Activated CD4-positive, CD25-positive, alpha-beta regulatory T cell (primary cell): ENCODE results near the gene SLC43A1.

ENCODE experiments used
- DNase-seq, 4 experiments: peaks; one replicate each; lab custom pipeline; 2025; lab: John Stamatoyannopoulos, UW

The SLC43A1 gene

DNA sequence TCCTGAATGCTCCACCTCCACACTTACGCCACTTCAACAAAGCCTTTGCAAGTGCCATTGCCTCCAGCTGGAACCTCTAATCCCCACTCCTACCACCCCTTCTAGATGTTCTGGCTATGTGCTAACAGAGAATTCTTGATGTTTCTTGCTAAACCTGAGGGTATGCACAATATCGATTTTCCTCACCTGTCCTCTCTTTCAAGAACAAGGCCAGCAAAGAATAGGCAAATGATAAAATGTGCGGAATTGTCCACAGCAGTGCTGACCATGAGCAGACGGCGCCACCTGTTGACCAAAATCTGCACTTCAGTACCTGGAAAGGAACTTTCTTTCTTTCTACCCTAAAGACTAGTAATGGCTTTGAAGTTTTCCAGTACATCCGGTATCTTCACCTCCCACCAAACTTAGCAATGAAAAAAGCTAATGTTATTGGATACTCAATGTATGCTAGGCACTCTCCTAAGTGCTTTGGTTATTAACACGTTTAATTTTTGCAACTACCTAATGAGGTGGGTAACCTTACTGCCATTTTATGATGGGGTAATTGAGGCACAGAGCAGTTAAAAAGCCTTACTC is 11.6 kb upstream of the SLC43A1 start:
- peak; percentile 39 to 54 (median 52) for DNase-seq

DNA sequence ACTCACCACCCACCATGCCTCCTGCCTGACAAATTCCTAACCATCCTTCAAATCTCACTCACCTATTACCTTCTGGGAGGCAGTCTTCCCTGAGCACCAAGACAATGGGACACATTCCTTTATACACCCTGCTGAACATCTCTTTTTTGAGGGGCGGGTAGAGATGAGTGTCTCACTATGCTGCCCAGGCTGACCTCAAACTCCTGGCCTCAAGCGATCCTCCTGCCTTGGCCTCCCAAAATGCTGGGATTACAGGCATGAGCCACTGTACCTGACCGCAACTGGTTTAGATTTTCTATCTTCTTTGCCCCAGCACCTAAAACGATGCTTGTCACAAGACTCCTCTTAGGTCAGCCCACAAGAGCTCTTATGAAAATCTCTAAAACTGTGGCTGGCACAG is 7.9 kb upstream of the SLC43A1 start:
- DNase-seq = no peak

DNA sequence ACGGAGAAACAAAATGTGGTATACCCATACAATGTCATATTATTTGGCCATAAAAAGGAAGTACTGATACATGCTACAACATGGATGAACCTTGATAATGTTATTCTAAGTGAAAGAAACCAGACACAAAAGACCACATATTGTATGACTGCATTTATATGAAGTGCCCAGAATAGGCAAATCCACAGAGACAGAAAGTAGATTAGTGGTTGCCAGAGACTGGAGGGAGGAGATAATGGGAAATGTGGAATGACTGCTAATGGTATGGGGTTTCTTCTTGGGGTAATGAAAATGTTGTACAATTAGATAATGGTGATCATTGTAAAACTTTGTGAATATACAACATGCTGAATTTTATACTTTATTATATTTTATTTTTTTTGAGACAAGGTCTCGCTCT is 5.6 kb upstream of the SLC43A1 start:
- DNase-seq = no peak

DNA sequence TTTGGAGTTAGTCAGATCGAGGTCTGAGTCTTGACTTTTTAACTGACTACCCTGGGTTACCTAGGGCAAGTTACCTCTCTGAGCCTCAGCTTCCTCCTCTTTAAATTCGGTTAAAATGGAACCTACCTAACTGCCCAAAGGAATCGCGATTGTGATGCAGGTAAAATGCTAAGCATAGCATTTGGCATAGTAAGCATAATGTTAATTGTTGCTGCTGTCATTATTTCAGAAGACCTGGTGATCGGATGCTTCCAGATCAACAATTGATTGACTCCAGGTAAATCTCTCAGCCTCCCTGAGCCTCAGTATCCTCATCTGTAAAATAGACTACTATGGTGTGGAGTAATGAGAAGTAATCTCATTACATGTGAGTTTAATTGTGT is 550 bp upstream of the SLC43A1 start:
- DNase-seq = no peak

DNA sequence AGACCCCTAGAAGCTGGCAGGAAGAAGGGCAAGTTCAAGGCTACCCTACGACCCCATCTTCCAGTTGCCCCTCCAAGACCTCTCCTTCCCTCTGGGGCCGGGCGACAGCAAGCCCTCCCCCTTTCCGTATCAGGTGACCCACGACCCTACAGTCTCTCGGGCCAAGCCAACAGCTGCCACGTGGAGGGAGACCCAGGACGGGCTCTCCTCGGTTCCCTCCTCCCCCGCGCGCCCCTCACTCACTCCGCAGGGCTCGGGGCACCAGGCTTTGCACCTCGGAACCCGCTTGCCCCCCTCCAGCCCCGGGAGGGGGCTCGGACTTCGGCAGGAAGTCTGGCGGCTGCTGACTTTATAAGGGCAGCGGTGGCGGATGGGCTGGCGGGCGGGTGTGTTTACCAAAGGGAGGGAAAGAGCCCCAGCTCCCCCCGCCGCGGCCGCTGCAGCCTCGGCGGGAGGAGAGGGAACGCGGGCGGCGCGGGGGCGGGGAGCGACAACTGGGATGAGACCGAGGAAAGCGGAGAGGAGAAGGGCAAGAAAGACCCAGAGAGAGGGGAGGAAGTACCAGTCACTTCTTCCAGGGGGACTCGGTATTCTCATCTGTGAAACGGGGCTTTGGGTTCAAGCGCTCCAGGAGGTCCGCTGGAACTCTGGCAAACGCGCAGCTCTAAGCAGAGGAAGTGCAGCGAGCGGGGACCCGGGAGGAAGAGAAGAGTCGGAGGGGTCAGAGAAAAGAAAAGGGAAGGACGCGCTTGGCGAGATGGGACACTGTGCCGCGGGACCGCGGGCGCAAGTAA is 767 bp downstream of the SLC43A1 start:
- peak in 3 of 4 experiments; percentile 15 to 42 (median 19) for DNase-seq

DNA sequence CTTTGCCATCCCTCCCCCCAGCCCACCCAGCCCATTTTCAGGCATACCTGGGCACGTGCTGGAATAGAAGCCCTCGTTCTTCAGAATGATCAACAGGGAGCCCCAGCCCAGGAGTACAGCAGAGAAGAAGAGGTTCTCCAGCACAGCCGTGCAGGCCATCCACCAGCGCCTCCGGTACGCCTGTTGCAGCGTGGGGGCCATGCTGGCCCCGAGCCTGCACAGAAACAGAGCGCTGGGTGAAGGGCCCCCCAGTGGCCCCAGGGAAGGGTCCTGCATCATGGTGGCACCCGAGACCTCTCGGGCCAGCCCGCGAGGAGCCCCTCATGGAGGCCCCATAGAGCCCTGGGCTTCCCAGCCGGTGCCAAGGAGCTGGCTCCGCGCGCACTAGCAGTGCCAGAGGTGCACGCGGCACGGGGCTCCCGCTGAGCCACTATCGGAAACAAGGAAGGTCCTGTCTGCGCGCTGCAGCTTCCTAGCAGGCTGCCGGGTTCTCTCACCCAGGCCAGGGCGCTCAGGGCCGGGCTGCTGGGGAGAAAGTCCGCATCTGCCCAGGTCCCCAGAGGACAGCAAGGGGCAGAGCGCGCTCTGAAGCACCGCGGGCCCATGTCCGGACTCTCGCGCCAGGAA is 1.5 kb downstream of the SLC43A1 start:
- peak in 2 of 4 experiments; percentile 3 to 15 for DNase-seq

DNA sequence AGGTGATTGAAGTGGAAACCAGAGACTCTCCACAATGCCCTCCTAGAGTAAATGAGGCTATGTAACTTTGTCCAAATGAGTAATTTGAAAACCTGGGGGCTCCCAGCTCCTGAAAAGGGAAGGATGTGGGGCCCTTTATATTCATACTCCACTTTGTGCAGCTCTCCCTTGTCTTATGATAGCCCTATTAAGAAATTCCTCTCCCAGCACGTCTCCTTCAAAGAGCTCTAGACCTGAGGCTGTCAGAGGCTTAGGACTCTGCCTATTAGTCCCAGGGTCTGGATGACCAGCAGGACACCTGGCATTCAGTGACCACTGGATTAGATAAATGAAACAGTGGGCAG is 2.1 kb downstream of the SLC43A1 start:
- no peak for DNase-seq

DNA sequence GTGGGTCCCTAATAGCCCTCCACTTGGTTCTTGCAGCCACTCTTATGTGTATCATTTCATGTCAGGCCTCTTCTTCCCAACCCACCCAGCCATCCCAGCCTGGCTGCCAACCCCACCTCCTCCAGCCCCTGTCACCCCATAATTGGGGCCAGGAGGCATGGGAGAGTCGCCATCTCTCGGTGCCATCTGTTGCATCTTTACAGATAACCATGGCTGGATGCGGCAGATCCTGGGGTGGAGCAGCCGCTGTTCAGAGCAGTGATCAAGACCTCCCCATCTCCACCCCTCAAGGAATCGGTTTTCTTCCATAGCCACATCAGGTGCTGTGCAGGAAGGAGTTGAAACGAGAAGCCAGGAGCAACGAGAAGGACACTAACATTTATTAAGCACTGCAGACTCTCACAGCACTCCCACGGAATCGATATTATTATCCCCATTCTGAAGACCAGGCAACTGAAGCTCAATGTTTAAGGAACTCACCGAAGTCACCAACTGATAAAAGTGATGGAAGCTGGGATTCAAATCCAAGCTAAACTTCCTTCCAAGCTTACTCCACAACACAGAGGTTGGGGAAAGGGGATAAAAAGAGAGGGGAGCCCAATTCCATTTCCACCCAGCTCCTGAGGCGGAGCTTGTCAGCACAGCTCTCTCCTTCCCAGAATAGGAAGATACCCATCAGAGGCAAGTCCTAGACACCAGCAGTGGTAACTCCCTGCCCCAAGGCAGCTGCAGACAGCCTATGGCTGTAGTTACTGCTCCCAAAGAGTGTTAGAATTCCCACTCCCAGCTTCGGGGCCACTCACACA is 2.7 kb downstream of the SLC43A1 start:
- DNase-seq = no peak

DNA sequence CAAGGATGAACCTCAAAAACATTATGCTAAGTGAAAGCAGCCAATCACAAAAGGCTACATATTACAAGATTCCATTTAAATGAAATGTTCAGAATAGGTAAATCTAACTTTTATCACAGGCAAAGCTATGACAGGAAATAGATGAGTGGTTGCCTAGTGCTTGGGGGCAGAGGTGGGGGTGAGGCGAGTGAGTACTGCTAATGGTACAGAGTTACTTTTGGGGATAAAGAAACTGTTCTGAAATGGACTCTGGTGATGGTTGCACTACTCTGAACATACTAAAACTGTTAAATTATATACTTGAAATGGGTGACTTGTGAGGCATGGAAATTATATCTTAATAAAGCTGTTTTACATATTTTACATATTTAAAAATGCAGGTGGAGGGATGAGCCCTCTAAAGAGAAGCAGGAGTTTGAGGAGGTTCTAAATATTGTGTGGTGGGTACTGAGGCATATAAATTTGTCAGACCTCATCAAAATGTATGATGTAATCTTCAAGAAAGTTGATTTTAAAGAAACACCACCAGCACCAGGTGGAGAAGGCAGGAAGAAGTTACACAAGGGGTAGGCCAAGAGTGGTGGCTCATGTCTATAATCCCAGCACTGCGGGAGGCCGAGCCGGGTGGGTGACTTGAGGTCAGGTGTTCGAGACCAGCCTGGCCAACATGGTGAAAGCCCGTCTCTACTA is 3.6 kb downstream of the SLC43A1 start:
- DNase-seq = no peak

DNA sequence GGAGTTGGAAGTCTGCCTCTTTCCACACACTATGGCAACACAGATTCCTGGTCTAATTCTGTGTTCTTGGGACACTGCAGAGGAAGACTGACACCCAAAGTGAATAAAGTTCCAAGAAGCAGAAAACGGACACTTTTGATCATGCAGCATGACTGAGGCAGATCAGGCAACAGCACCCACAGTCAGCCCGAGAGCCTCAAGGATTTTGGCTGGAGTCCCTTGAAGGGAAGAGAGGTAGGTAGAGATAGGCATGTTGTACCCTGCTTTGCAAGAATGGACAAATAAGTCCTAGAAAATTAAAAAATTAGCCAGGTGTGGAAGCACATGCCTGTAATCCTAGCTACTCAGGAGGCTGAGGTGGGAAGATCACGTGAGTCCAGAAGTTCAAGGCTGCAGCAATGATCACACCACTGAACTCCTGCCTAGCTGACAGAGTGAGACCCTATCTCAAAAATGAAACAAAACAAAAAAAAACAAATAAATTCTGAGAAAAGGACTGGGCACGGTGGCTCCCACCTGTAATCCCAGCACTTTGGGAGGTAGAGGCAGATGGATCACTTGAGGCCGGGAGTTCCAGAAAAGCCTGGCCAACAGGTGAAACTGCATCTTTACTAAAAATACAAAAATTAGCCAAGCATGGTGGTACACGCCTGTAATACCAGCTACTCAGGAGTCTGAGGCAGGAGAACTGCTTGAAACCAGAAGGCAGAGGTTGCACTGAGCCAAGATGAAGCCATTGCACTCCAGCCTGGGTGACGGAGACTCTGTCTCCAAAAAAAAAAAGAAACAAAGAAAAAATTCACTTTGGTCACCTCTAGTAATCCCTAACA is 6.9 kb downstream of the SLC43A1 start:
- DNase-seq = no peak

DNA sequence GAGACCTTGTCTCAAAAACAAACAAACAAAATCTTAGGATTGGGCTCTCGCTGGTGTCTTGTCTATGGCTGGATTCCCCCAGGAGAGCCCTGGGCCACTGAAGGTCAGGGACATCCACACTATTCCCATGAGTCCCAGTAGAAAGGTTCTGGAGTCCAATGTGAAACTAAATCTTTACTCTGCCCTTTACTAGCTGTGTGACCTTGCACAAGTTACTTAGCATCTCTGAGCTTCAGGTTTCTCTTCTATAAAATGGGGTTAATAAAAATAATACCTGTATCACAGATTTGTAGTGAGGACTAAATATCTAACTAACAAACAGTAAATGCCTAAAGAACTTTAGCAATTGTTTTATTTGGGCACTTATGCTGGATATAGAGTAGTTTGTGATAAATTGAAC is 9.0 kb downstream of the SLC43A1 start:
- no peak for DNase-seq

DNA sequence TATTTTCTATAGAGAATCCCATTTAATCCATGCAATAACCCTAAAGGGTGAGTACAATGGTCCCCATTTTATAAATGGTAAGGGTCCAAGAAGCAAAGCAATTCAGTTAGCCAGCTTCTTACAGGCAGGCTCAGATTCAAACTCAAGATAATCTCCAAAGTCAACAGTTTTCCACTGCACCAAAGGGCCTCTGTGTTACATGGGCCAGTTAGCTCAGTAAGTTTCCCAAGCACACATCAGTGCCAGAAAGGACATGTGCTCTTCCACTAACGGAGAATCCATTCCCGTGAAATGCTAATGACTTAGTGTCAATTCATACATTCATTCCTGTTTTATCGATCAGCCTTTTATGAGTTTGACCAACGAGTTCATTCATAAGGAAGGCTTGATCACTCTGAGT is 11.0 kb downstream of the SLC43A1 start:
- no peak for DNase-seq

DNA sequence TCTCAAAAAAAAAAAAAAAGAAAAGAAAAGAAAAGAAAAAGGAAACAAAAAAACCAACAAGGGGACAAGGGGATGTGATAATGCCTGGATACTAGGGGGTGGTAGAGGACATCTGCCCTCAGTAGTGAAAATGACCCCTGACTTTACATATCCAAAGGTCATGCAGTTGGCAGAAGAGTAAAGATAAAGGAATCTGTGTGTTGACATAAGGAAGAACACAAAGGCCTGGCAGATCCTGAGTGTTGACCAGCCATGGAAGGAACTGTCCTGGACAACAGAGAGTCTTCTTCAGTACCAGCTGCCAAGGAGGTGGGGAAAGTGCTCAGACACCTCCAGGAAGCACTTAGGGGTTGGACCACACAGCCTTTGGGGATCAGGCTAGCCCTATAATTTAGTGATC is 12.6 kb downstream of the SLC43A1 start:
- no peak for DNase-seq

DNA sequence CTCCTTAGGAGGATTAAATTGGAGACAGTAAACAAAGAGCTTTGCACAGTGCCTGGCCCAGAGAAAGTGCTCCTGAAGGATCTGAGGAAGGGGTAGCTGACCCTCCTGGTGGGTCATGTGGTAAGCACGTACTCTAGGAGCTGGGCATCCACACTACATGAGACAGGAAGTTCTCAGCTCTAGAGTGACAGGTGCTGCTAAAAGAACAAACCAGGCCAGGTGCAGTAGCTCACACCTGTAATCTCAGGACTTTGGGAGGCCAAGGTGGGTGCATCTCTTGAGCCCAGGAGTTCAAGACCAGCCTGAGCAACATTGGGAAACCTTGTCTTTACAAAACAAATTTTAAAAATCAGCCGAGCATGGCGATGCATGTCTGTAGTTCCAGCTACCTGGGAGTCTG is 13.1 kb downstream of the SLC43A1 start:
- no peak for DNase-seq

DNA sequence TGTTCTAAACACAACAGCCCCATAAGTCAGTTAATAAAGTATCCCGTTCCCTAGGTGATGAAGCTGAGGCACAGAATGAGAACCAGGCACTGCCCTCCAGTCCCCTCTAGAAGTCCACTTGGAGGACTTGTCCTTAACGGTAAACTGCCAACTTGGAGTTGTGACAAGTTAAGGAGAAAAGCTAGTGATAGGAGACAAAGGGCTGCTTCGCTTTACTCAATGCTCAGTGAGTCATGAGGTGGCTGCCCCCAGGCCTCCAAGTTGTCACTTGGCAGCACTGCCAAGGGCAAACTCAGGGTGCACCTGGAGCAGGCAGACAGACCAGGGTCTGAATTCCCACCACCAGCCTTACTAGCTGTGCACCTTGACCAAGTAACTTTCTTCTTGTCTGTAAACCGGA is 13.5 kb downstream of the SLC43A1 start:
- DNase-seq = no peak

DNA sequence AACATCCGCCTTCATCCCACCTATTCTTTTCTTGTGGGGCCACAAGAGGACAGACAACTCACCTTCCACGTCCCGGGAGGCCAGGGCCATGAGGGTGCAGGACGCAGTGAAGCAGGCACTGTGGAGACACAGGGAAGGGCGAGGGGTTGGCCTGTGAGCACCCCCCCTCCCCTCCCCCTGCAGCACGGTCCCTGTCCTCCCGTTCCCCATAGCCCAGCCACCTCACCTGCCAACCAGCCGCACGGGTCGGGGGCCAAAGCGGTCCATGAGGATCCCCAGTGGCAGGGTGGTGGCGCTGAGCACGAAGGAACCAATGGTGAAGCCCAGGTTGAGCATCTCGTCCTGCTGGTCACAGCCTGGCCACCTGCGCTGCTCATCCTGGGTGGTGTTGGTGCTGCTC is 14.6 kb downstream of the SLC43A1 start:
- DNase-seq = no peak

DNA sequence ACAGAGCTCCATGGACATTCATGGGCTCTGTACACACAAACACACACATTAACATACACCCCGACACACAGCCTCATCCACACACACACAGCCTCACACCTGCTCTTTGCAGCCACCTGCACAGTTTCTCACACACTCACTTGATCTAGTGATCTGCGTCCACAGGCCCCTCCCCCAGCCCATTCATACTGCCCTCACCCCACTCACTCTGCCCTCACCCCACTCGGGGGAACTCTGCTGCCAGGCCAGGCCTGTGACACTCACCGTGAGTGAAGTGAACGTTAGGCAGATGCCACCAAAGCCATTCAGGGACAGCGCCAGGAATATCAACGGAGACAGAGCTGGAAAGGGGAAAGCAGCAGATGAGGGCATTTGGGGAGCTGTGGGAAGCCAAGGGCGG is 15.0 kb downstream of the SLC43A1 start:
- DNase-seq = no peak

DNA sequence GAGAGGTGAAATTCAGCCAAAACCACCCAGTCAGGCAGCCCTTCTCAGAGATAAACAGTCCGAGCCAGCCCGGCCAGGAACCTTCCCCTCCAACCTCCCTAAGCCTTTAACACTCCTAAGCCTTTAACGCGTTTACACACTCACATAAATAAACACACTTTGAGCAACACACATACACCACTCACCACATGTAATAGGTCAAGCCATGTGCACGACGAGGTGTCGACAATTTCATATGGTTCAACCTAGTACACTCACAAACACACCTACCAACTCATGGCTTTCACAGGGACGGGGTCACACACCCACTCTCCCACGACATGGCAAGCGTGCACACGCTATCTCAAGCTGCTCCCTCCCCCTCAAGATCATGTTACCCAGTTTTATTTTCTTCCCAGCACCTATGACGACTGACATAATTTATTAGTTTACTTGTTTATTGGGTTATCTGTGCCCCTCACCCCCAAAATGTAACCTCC is 15.5 kb downstream of the SLC43A1 start:
- DNase-seq = no peak

DNA sequence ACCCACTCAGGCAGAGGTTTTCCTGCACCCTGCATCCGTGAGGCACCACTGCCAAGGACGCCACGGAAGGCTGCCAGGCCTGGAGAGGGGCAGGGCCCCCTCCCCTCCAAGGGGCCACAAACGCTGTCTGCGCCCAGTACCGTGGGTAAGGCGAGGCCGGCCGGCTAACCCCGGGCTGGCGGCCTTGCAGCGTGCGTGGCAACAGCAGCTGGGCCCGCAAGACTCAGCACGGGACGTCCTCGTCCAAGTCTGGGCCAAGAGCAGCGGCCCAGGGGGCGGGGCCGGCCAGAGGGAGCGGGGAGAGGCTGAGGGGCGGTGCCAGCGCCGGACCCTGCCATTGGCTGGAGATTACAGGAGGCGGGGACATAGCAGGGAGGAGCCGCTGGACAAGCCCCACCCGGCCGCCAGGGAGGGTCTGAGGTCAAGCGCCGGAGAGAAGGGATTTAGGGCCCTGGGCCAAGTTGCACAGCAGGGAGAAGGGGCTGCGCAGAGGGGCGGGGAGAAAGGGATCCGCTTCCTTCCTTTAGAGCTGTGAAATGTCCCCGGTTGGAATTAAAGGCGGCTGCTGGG is 16.0 kb downstream of the SLC43A1 start:
- DNase-seq = no peak

DNA sequence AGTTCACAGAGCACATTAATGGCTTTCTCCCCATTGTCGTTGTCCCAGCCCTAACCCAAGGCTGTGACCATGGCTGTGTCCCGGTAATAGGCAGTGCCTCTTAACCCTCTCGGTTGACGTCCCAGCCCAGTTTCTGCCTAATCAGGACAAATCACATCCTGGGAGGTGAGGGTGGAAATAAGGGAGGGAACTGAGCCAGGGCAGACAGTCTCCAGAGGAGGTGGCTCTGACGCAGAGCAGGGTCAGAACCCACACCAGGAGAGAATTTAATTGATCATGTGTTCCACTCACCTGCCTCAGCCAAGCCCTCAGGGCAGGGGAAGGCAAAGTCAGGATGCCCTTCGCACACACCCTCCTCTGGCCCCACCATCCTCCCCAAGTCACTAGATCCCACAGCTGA is 17.0 kb downstream of the SLC43A1 start:
- DNase-seq = no peak
